HG03565 (cell line): ENCODE measurements around the gene CCNF.

ENCODE experiments used
- ATAC-seq: cut with Tn5 transposase; IDR thresholded peaks from one replicate; pipeline ENCODE4 v1.9.1; 2021; ENCODE audit warnings: mild to moderate bottlenecking, moderate library complexity; ENCODE audit not compliant: unreplicated experiment

The CCNF gene

GRCh38 chr16:2483939-2484897 lies 55.0 kb downstream of the CCNF start:
- ATAC-seq, result no peak

- no peak for ATAC-seq
Observed at GRCh38 chr16:2484898-2485508, 55.8 kb downstream of the CCNF start.

GRCh38 chr16:2485811-2486507 lies 56.7 kb downstream of the CCNF start:
- ATAC-seq, result no peak

- no peak for ATAC-seq
Observed at GRCh38 chr16:2486645-2487516, 57.6 kb downstream of the CCNF start.

- no peak for ATAC-seq
Observed at GRCh38 chr16:2487517-2487842, 58.2 kb downstream of the CCNF start.

GRCh38 chr16:2487903-2488531 lies 58.8 kb downstream of the CCNF start:
- no peak for ATAC-seq

- ATAC-seq, result no peak
Observed at GRCh38 chr16:2489581-2489980, 60.3 kb downstream of the CCNF start.

- ATAC-seq, result no peak
Observed at GRCh38 chr16:2490190-2491105, 61.2 kb downstream of the CCNF start.

GRCh38 chr16:2492292-2492691 lies 63.0 kb downstream of the CCNF start:
- no peak for ATAC-seq

GRCh38 chr16:2493605-2494004 lies 64.4 kb downstream of the CCNF start:
- no peak for ATAC-seq

GRCh38 chr16:2494616-2495015 lies 65.4 kb downstream of the CCNF start:
- no peak for ATAC-seq

- ATAC-seq, result no peak
Observed at GRCh38 chr16:2495041-2495440, 65.8 kb downstream of the CCNF start.

- ATAC-seq, result no peak
Observed at GRCh38 chr16:2496223-2497115, 67.2 kb downstream of the CCNF start.

- ATAC-seq, result no peak
Observed at GRCh38 chr16:2497116-2497630, 67.9 kb downstream of the CCNF start.

GRCh38 chr16:2497695-2498484 lies 68.6 kb downstream of the CCNF start:
- ATAC-seq, result no peak

GRCh38 chr16:2498531-2499253 lies 69.4 kb downstream of the CCNF start:
- no peak for ATAC-seq

- no peak for ATAC-seq
Observed at GRCh38 chr16:2499454-2499853, 70.2 kb downstream of the CCNF start.
